Esophagus squamous epithelium (tissue), 5 donors: ENCODE measurements around the gene PRKAB1. TPM values are rescaled to one million over a fixed set of nuclear protein-coding genes. Genes with fewer than 3 reads are reported as not detected.

ENCODE experiments used
- DNase-seq: peaks from one replicate; lab custom pipeline; 2025; lab: John Stamatoyannopoulos, UW
- H3K27ac ChIP-seq, 4 donors: fragments of 200-600 bp; sonication (generic); one replicate each; pipeline ENCODE4 v1.5.1; 2016 to 2019; ENCODE audit warnings: mild to moderate bottlenecking in 1 of 4
- H3K27me3 ChIP-seq, 4 donors: fragments of 200-600 bp; sonication (generic); 1 replicate in 3 of 4; 2 replicates in 1 of 4; pipeline versions ENCODE4 v1.5.1 to v1.6.0; 2017 to 2021; ENCODE audit warnings: antibody characterized with exemption in 1 of 4
- H3K36me3 ChIP-seq, 3 donors: fragments of 200-600 bp; sonication (generic); one replicate each; pipeline ENCODE4 v1.5.1; 2016 to 2019
- H3K4me1 ChIP-seq, 3 donors: fragments of 200-600 bp; sonication (generic); one replicate each; pipeline ENCODE4 v1.5.1; 2017 to 2019
- H3K4me3 ChIP-seq, 4 donors: fragments of 200-600 bp; sonication (generic); 1 replicate in 3 of 4; 2 replicates in 1 of 4; pipeline ENCODE4 v1.5.1; 2016 to 2019; ENCODE audit warnings: mild to moderate bottlenecking in 2 of 4, moderate library complexity in 1 of 4
- H3K9me3 ChIP-seq, 3 donors: fragments of 200-600 bp; sonication (generic); one replicate each; pipeline ENCODE4 v1.5.1; 2016 to 2019
- CTCF ChIP-seq, 6 experiments: fragments of 450-650 bp in 4 of 6; fragments of 200-600 bp in 2 of 6; sonication (generic) in 2 of 6; IDR thresholded peaks; one replicate each; pipeline ENCODE4 v1.5.1; 2016 to 2019; ENCODE audit warnings: antibody characterized with exemption in 6 of 6, mild to moderate bottlenecking in 4 of 6, moderate library complexity in 4 of 6
- POLR2A ChIP-seq, 4 donors: fragments of 450-650 bp; IDR thresholded peaks; one replicate each; pipeline ENCODE4 v1.6.1; 2017; ENCODE audit warnings: antibody characterized with exemption in 4 of 4, mild to moderate bottlenecking in 4 of 4, moderate library complexity in 3 of 4
- WGBS, 2 donors: methylation state at CpG; one replicate each; pipeline ENCODE4 v1.1.5; 2018; 5-methylcytosine and 5-hydroxymethylcytosine counted together
- intact Hi-C: fragments of 100-400 bp; cut with DNase I; formaldehyde crosslinking; loops from one replicate; pipeline ENCODE4 v1.15.0; 2022
- total RNA-seq, 4 donors: library from RNA; depleted of rRNA; stranded (reverse); fragments of >200 nt; gene quantifications; one replicate each; pipeline ENCODE4 v1.1.0, GENCODE V29; 2016
- donor health status: DM: yes; HTN: yes; CAD: no.

Gene PRKAB1
- total RNA-seq, 4 donors from 2014 or later = 18.2 to 217 (median 46.7) TPM

- intact Hi-C loops = no loop called here
- no peak for TF ChIP-seq POLR2A (IDR thresholded peaks at IDR 0.05)
- no peak for TF ChIP-seq CTCF (IDR thresholded peaks at IDR 0.05)
- Histone ChIP-seq H3K4me3 (no peak overlapping the region), H3K9me3 (no peaks in the 10 kb centered on the region), H3K27me3 (no peaks in the 10 kb centered on the region), H3K27ac (no peak overlapping the region), H3K4me1 (peaks cover 4 to 27% (median 9%) of the 10 kb centered on the region in 3 donors), H3K36me3 (no peaks in the 10 kb centered on the region)
- no peak for DNase-seq
Measured at GRCh38 chr12:119720349-119720748, 52.4 kb downstream of the PRKAB1 start.

DNA sequence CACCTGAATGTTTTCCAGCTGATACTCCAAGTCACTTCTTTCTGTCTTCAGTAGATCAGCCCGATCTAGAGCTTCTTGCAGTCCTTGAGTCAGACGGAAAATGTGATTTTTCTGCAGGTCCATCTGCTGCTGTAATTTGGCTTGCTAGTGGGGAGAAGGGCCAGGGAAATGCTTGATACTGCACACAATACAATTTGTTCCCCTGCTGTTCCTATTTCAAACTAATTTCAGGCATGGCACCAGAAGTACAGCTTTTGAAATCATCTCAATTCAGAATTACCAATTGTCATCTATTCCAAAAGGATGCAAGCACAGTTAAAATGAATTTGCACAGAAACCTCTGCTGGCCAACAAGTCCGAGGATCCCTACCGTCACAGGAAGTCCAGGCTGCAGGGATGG, 53.4 kb downstream of the PRKAB1 start:
- intact Hi-C loops = no loop called here
- 95 to 100% methylated on average over 2 to 4 of the region's 4 CpGs for WGBS, 2 donors

GRCh38 chr12:119725523-119725922, 57.6 kb downstream of the PRKAB1 start:
- intact Hi-C loops = no loop called here
- no peak for TF ChIP-seq CTCF (IDR thresholded peaks at IDR 0.05)
- TF ChIP-seq POLR2A (IDR thresholded peaks at IDR 0.05) = no peak
- Histone ChIP-seq H3K36me3 (no peaks in the 10 kb centered on the region), H3K4me1 (no peaks in the 10 kb centered on the region), H3K9me3 (no peaks in the 10 kb centered on the region), H3K27ac (no peak overlapping the region), H3K4me3 (no peak overlapping the region), H3K27me3 (no peaks in the 10 kb centered on the region)
- 77 to 92% methylated on average over 4 of the region's 4 CpGs for WGBS, 2 donors
- DNase-seq = no peak

More for the DNA sequence above, 53.4 kb downstream of the PRKAB1 start:
- H3K27ac ChIP-seq = no peak overlapping the region
- H3K9me3 ChIP-seq = no peaks in the 10 kb centered on the region
- H3K4me3 ChIP-seq = no peak overlapping the region
- no peaks in the 10 kb centered on the region for H3K36me3 ChIP-seq
- TF ChIP-seq CTCF (IDR thresholded peaks at IDR 0.05) (no peak), POLR2A (IDR thresholded peaks at IDR 0.05) (no peak)
- no peaks in the 10 kb centered on the region for H3K27me3 ChIP-seq
- no peak for DNase-seq
- peaks cover 0 to 17% (median 6%) of the 10 kb centered on the region in 3 donors for H3K4me1 ChIP-seq

GRCh38 chr12:119727600-119728443, 59.9 kb downstream of the PRKAB1 start:
- 74 to 77% methylated on average over 3 of the region's 3 CpGs for WGBS, 2 donors

More at GRCh38 chr12:119727600-119728443, 59.9 kb downstream of the PRKAB1 start:
- intact Hi-C loops = no loop called here
- H3K27ac ChIP-seq = no peak overlapping the region
- H3K9me3 ChIP-seq = no peaks in the 10 kb centered on the region
- H3K4me3 ChIP-seq = no peak overlapping the region
- no peaks in the 10 kb centered on the region for H3K4me1 ChIP-seq
- H3K27me3 ChIP-seq = no peaks in the 10 kb centered on the region
- no peak for DNase-seq
- TF ChIP-seq POLR2A (IDR thresholded peaks at IDR 0.05) (no peak), CTCF (IDR thresholded peaks at IDR 0.05) (no peak)
- H3K36me3 ChIP-seq = no peaks in the 10 kb centered on the region
